Measurements from ENCODE around the gene GET3.

Gene GET3

GRCh38 chr19:12721656-12722565 lies 15.4 kb upstream of the GET3 start:
- Histone ChIP-seq H3K27me3 (ENCODE audit: low read depth, low read length) (no peaks in the 10 kb centered on the region), H3K36me3 (replicated peaks; ENCODE audit: low read depth, low read length) (peaks cover 24% of the 10 kb centered on the region), H3K79me2 (ENCODE audit: low read length) (peaks cover 75% of the 10 kb centered on the region), H4K20me1 (ENCODE audit: insufficient read depth, low read length) (peaks cover 7% of the 10 kb centered on the region; the same call in 1 of the 2 replicates), H3K9ac (ENCODE audit: low read length) (peak overlapping the region; percentile 97), H3K4me1 (ENCODE audit: low read length) (peaks cover 14% of the 10 kb centered on the region), H3K4me2 (ENCODE audit: low read length) (peak overlapping the region; percentile 94), H3K27ac (ENCODE audit: low read length) (peak overlapping the region; percentile 69), H3K4me3 (ENCODE audit: low read length) (peak overlapping the region; percentile 92), H3K9me3 (ENCODE audit: insufficient read depth, low read length) (no peaks in the 10 kb centered on the region), H2AFZ (ENCODE audit: low read depth, low read length) (no peak overlapping the region; the same call in 1 of the 2 replicates)
- TF ChIP-seq CTCF (IDR thresholded peaks at IDR 0.05; ENCODE audit: low read depth, low read length) (no peak), EZH2phosphoT487 (IDR thresholded peaks at IDR 0.05; ENCODE audit: low read depth) (no peak)

- Histone ChIP-seq H3K9me3 (ENCODE audit: insufficient read depth, low read length) (no peaks in the 10 kb centered on the region), H2AFZ (ENCODE audit: low read depth, low read length) (peak overlapping the region; percentile 91; the same call in 1 of the 2 replicates), H3K79me2 (ENCODE audit: low read length) (peaks cover 66% of the 10 kb centered on the region), H3K4me3 (ENCODE audit: low read length) (peak overlapping the region; percentile 92), H3K4me1 (ENCODE audit: low read length) (peaks cover 14% of the 10 kb centered on the region), H3K36me3 (replicated peaks; ENCODE audit: low read depth, low read length) (peaks cover 21% of the 10 kb centered on the region), H3K27me3 (ENCODE audit: low read depth, low read length) (no peaks in the 10 kb centered on the region), H3K4me2 (ENCODE audit: low read length) (peak overlapping the region; percentile 87), H4K20me1 (ENCODE audit: insufficient read depth, low read length) (peaks cover 7% of the 10 kb centered on the region; the same call in 1 of the 2 replicates), H3K9ac (ENCODE audit: low read length) (peak overlapping the region; percentile 97), H3K27ac (ENCODE audit: low read length) (peak overlapping the region; percentile 77)
- no peak for TF ChIP-seq CTCF (IDR thresholded peaks at IDR 0.05; ENCODE audit: low read depth, low read length)
- TF ChIP-seq EZH2phosphoT487 (IDR thresholded peaks at IDR 0.05; ENCODE audit: low read depth), result no peak
These were observed 14.5 kb upstream of the GET3 start for GRCh38 chr19:12722566-12723380.

GRCh38 chr19:12723381-12723640 lies 14.0 kb upstream of the GET3 start:
- no peaks in the 10 kb centered on the region for H3K27me3 ChIP-seq (ENCODE audit: low read depth, low read length)
- peaks cover 14% of the 10 kb centered on the region for H3K4me1 ChIP-seq (ENCODE audit: low read length)
- H3K27ac ChIP-seq (ENCODE audit: low read length), result peak overlapping the region; percentile 77
- peak overlapping the region; percentile 87 for H3K4me2 ChIP-seq (ENCODE audit: low read length)
- peaks cover 61% of the 10 kb centered on the region for H3K79me2 ChIP-seq (ENCODE audit: low read length)
- peak overlapping the region; percentile 97 for H3K9ac ChIP-seq (ENCODE audit: low read length)
- peaks cover 7% of the 10 kb centered on the region; the same call in 1 of the 2 replicates for H4K20me1 ChIP-seq (ENCODE audit: insufficient read depth, low read length)
- H3K9me3 ChIP-seq (ENCODE audit: insufficient read depth, low read length), result no peaks in the 10 kb centered on the region
- H3K4me3 ChIP-seq (ENCODE audit: low read length), result peak overlapping the region; percentile 92
- peaks cover 27% of the 10 kb centered on the region for H3K36me3 ChIP-seq (replicated peaks; ENCODE audit: low read depth, low read length)
- H2AFZ ChIP-seq (ENCODE audit: low read depth, low read length), result peak overlapping the region; percentile 91
- TF ChIP-seq EZH2phosphoT487 (IDR thresholded peaks at IDR 0.05; ENCODE audit: low read depth) (no peak), CTCF (IDR thresholded peaks at IDR 0.05; ENCODE audit: low read depth, low read length) (no peak)
